GM12878 (cell line): Measurements from ENCODE around the gene WFDC11. TPM values are rescaled to one million over a fixed set of nuclear protein-coding genes. Genes with fewer than 3 reads are reported as not detected.

Experiments
- ATAC-seq: fragments of 200-7000 bp; cut with Tn5 transposase; 3 replicates; pipeline ENCODE4 v1.9.1; 2020; ENCODE audit warnings: mild to moderate bottlenecking, moderate library complexity
- BruUV-seq: library from RNA; stranded (reverse); fragments of 400-500 nt; replicated peaks from 2 replicates; lab custom pipeline; 2021; lab: Mats Ljungman, UMichigan
- CTCF ChIA-PET: fragments of 300-600 bp; sonication (Branson Sonifier 250); formaldehyde crosslinking; extraction: SDS; loops from one replicate; lab custom pipeline; 2021; ENCODE audit warnings: inconsistent platforms; lab: Yijun Ruan, JAX
- POLR2A ChIA-PET: fragments of 350-600 bp; formaldehyde crosslinking; extraction: SDS; loops from one replicate; lab custom pipeline; 2021; ENCODE audit warnings: inconsistent platforms; lab: Charles Lee
- RAD21 ChIA-PET: fragments of 300-600 bp; sonication (Branson Sonifier 250); formaldehyde crosslinking; loops from one replicate; lab custom pipeline; 2023; ENCODE audit warnings: antibody characterized with exemption; ENCODE audit not compliant: unreplicated experiment; lab: Charles Lee
- SMC1A ChIA-PET: fragments of 300-600 bp; sonication (Branson Sonifier 250); formaldehyde crosslinking; loops from one replicate; lab custom pipeline; 2023; ENCODE audit not compliant: unreplicated experiment, uncharacterized antibody; lab: Charles Lee
- DNase-seq: peaks from one replicate; pipeline ENCODE4 v3.0.0-alpha.2; 2011; ENCODE audit warnings: low read depth, low spot score
- FAIRE-seq: peaks from 3 replicates; lab custom pipeline; 2011; peaks lifted over from hg19 to GRCh38; lab: Jason Lieb, UNC
- H2AFZ ChIP-seq: 2 replicates; pipeline ENCODE4 v1.6.0; 2011; ENCODE audit warnings: low read depth, low read length, control low read depth; ENCODE audit not compliant: control insufficient read depth
- H3K27ac ChIP-seq: 2 replicates; pipeline ENCODE4 v1.5.1; 2011; ENCODE audit warnings: control low read depth; ENCODE audit not compliant: control insufficient read depth, insufficient read depth
- H3K27me3 ChIP-seq, 2 experiments: replicated peaks in 1 of 2; 2 replicates each; pipeline versions ENCODE4 v1.6.0 to v1.6.1; 2011; ENCODE audit warnings: low read length in 1 of 2; ENCODE audit not compliant: control insufficient read depth in 2 of 2, insufficient read depth in 2 of 2
- H3K36me3 ChIP-seq, 2 experiments: 2 replicates each; pipeline ENCODE4 v1.5.1; 2011; ENCODE audit warnings: low read length in 1 of 2; ENCODE audit not compliant: control insufficient read depth in 2 of 2, insufficient read depth in 2 of 2
- H3K4me1 ChIP-seq: 2 replicates; pipeline ENCODE4 v1.6.1; 2011; ENCODE audit warnings: mild to moderate bottlenecking, low read length, moderate library complexity, mixed read lengths; ENCODE audit not compliant: control insufficient read depth, insufficient read depth
- H3K4me2 ChIP-seq: 2 replicates; pipeline ENCODE4 v1.6.0; 2011; ENCODE audit warnings: control low read depth; ENCODE audit not compliant: control insufficient read depth, insufficient read depth
- H3K4me3 ChIP-seq: fragments of 200-600 bp; sonication (generic); 2 replicates; pipeline ENCODE4 v1.5.1; 2016
- H3K79me2 ChIP-seq: 2 replicates; pipeline ENCODE4 v1.6.0; 2011; ENCODE audit warnings: low read length; ENCODE audit not compliant: control insufficient read depth, insufficient read depth
- H3K9ac ChIP-seq: 2 replicates; pipeline ENCODE4 v1.8.0; 2011; ENCODE audit warnings: low read length, control low read depth, mixed read lengths; ENCODE audit not compliant: control insufficient read depth, insufficient read depth
- H3K9me3 ChIP-seq: replicated peaks from 3 replicates; pipeline ENCODE4 v1.5.1; 2011; ENCODE audit warnings: mild to moderate bottlenecking, low read length; ENCODE audit not compliant: control insufficient read depth, insufficient read depth
- H4K20me1 ChIP-seq: 2 replicates; pipeline ENCODE4 v1.6.0; 2011; ENCODE audit not compliant: control insufficient read depth, insufficient read depth
- CBX3 ChIP-seq: fragments of 200-600 bp; sonication (generic); IDR thresholded peaks from 2 replicates; pipeline ENCODE4 v1.6.1; 2016; ENCODE audit warnings: low read depth, borderline replicate concordance
- CEBPB ChIP-seq, 2 experiments: fragments of 150-350 bp in 1 of 2; IDR thresholded peaks; 2 replicates each; pipeline ENCODE4 v1.6.1; 2012 to 2014; ENCODE audit warnings: low read depth in 2 of 2, low read length in 2 of 2, borderline replicate concordance in 1 of 2, inconsistent platforms in 1 of 2
- EP300 ChIP-seq, 2 experiments: fragments of 150-350 bp in 1 of 2; IDR thresholded peaks; 2 replicates each; pipeline ENCODE4 v1.6.1; 2011 to 2012; ENCODE audit warnings: low read depth in 2 of 2, low read length in 2 of 2, borderline replicate concordance in 1 of 2, improper control_type of control experiment in 1 of 2, inconsistent platforms in 1 of 2; ENCODE audit not compliant: control insufficient read depth in 1 of 2
- GABPA ChIP-seq: IDR thresholded peaks from 2 replicates; pipeline ENCODE4 v1.6.1; 2014; ENCODE audit warnings: antibody characterized with exemption, low read depth, mild to moderate bottlenecking, inconsistent platforms
- KLF5 ChIP-seq: fragments of 450-650 bp; IDR thresholded peaks from 2 replicates; pipeline ENCODE4 v1.6.1; 2014; ENCODE audit warnings: mild to moderate bottlenecking; ENCODE audit not compliant: partially characterized antibody
- NFIC ChIP-seq: IDR thresholded peaks from 2 replicates; pipeline ENCODE4 v1.6.1; 2012; ENCODE audit warnings: low read depth, mild to moderate bottlenecking, inconsistent platforms, low read length, moderate library complexity
- NR2C1 ChIP-seq: fragments of 450-650 bp; IDR thresholded peaks from 2 replicates; pipeline ENCODE4 v1.6.1; 2017; ENCODE audit warnings: antibody characterized with exemption, mild to moderate bottlenecking, moderate library complexity
- NR2F1 ChIP-seq: fragments of 450-650 bp; conservative IDR thresholded peaks from 2 replicates; pipeline ENCODE4 v1.6.1; 2017; ENCODE audit warnings: mild to moderate bottlenecking
- POU2F2 ChIP-seq: IDR thresholded peaks from 3 replicates; pipeline ENCODE4 v1.6.1; 2011; ENCODE audit warnings: low read depth, mild to moderate bottlenecking, low read length, borderline replicate concordance
- RUNX3 ChIP-seq: IDR thresholded peaks from 2 replicates; pipeline ENCODE4 v1.6.1; 2012; ENCODE audit warnings: low read length, inconsistent platforms
- in situ Hi-C: fragments of 300-500 bp; cut with MboI; formaldehyde crosslinking; loops from 9 replicates; pipeline ENCODE4 v1.14.3; 2018; ENCODE audit warnings: mixed read lengths
- intact Hi-C: fragments of 100-400 bp; cut with micrococcal nuclease; formaldehyde crosslinking; loops from one replicate; pipeline ENCODE4 v1.14.2; 2022; ENCODE audit not compliant: unreplicated experiment
- polyA plus RNA-seq, 11 experiments: library from polyadenylated mRNA; depleted of rRNA in 4 of 11; unstranded in 6 of 11; stranded (reverse) in 5 of 11; fragments of >200 nt; fragmentation: Nextera tagmentation in 4 of 11; fragmentation: Illumina TruSeq in 1 of 11; extraction: Ambion mirVana in 4 of 11; extraction: Trizol in 1 of 11; gene quantifications; 1 replicate in 1 of 11; 2 replicates in 10 of 11; pipeline versions ENCODE4 v1.2.1 to v1.2.3, GENCODE V29; 2011 to 2016; ENCODE audit warnings: inconsistent platforms in 2 of 11, missing spikeins in 2 of 11, low read depth in 1 of 11
- total RNA-seq, 4 experiments: library from RNA; depleted of rRNA in 3 of 4; stranded (reverse); fragments of >200 nt in 3 of 4; fragmentation: Illumina TruSeq in 1 of 4; extraction: Trizol in 1 of 4; gene quantifications; 2 replicates each; pipeline versions ENCODE4 v1.2.1 to v1.2.3, GENCODE V29; 2013 to 2021
- TF ChIP-seq, protein P1 (sequence below): IDR thresholded peaks from 2 replicates; pipeline ENCODE4 v1.6.1; 2012; ENCODE audit warnings: improper control_type of control experiment, low read depth, low read length; ENCODE audit not compliant: insufficient replicate concordance
- TF ChIP-seq, protein P2 (sequence below): fragments of 450-650 bp; IDR thresholded peaks from 2 replicates; pipeline ENCODE4 v1.6.1; 2017; ENCODE audit warnings: antibody characterized with exemption, mild to moderate bottlenecking, moderate library complexity

The WFDC11 gene
- total and polyA plus RNA-seq, 10 of the 15 experiments (the other 5 are each of a cell fraction or from before 2014, with no cell fraction given) = not detected

DNA sequence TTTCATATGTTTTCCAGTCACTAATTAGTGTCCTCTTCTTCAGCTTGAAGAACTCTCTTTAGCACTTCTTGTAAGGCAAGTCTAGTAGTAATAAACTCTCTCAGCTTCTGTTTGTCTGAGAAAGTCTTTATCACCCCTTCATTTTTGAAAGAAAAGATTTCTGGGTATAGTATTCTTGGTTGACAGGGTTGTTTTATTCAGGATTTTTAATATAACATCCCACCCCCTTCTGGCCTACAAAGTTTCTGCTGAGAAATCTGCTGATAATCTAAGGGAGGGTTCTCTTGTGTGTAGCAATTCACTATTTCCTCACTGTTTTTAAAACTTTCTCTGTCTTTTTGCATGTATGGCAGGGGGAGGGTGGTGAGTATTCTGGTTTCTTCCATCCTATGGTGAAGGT is 9.6 kb upstream of the WFDC11 start:
- Histone ChIP-seq H3K27ac (no peak overlapping the region), H3K4me2 (no peak overlapping the region), H3K9me3 (peaks cover 3% of the 10 kb centered on the region; the same call in 2 of the 3 replicates), H2AFZ (no peak overlapping the region), H3K4me3 (no peak overlapping the region), H4K20me1 (no peaks in the 10 kb centered on the region), H3K4me1 (no peaks in the 10 kb centered on the region), H3K27me3 (no peaks in the 10 kb centered on the region), H3K9ac (no peak overlapping the region), H3K79me2 (no peaks in the 10 kb centered on the region), H3K36me3 (no peaks in the 10 kb centered on the region)
- intact Hi-C loops (no loop called here), in situ Hi-C loops (no loop called here)
- RAD21 ChIA-PET = no interaction called here
- CTCF ChIA-PET = no interaction called here
- SMC1A ChIA-PET = no interaction called here
- TF ChIP-seq KLF5 = no peak
- no peak for TF ChIP-seq GABPA
- TF ChIP-seq CEBPB (IDR thresholded peaks at IDR 0.05; ENCODE audit: borderline replicate concordance in 1 of 2, low read depth in 2 of 2, low read length in 2 of 2) = no peak
- no peak for TF ChIP-seq CBX3
- TF ChIP-seq NR2F1 = no peak
- TF ChIP-seq, protein P1, sequence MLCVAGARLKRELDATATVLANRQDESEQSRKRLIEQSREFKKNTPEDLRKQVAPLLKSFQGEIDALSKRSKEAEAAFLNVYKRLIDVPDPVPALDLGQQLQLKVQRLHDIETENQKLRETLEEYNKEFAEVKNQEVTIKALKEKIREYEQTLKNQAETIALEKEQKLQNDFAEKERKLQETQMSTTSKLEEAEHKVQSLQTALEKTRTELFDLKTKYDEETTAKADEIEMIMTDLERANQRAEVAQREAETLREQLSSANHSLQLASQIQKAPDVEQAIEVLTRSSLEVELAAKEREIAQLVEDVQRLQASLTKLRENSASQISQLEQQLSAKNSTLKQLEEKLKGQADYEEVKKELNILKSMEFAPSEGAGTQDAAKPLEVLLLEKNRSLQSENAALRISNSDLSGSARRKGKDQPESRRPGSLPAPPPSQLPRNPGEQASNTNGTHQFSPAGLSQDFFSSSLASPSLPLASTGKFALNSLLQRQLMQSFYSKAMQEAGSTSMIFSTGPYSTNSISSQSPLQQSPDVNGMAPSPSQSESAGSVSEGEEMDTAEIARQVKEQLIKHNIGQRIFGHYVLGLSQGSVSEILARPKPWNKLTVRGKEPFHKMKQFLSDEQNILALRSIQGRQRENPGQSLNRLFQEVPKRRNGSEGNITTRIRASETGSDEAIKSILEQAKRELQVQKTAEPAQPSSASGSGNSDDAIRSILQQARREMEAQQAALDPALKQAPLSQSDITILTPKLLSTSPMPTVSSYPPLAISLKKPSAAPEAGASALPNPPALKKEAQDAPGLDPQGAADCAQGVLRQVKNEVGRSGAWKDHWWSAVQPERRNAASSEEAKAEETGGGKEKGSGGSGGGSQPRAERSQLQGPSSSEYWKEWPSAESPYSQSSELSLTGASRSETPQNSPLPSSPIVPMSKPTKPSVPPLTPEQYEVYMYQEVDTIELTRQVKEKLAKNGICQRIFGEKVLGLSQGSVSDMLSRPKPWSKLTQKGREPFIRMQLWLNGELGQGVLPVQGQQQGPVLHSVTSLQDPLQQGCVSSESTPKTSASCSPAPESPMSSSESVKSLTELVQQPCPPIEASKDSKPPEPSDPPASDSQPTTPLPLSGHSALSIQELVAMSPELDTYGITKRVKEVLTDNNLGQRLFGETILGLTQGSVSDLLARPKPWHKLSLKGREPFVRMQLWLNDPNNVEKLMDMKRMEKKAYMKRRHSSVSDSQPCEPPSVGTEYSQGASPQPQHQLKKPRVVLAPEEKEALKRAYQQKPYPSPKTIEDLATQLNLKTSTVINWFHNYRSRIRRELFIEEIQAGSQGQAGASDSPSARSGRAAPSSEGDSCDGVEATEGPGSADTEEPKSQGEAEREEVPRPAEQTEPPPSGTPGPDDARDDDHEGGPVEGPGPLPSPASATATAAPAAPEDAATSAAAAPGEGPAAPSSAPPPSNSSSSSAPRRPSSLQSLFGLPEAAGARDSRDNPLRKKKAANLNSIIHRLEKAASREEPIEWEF = no peak
- no peak for TF ChIP-seq NFIC
- TF ChIP-seq, protein P2, sequence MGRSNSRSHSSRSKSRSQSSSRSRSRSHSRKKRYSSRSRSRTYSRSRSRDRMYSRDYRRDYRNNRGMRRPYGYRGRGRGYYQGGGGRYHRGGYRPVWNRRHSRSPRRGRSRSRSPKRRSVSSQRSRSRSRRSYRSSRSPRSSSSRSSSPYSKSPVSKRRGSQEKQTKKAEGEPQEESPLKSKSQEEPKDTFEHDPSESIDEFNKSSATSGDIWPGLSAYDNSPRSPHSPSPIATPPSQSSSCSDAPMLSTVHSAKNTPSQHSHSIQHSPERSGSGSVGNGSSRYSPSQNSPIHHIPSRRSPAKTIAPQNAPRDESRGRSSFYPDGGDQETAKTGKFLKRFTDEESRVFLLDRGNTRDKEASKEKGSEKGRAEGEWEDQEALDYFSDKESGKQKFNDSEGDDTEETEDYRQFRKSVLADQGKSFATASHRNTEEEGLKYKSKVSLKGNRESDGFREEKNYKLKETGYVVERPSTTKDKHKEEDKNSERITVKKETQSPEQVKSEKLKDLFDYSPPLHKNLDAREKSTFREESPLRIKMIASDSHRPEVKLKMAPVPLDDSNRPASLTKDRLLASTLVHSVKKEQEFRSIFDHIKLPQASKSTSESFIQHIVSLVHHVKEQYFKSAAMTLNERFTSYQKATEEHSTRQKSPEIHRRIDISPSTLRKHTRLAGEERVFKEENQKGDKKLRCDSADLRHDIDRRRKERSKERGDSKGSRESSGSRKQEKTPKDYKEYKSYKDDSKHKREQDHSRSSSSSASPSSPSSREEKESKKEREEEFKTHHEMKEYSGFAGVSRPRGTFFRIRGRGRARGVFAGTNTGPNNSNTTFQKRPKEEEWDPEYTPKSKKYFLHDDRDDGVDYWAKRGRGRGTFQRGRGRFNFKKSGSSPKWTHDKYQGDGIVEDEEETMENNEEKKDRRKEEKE = no peak
- TF ChIP-seq RUNX3 = no peak
- no peak for TF ChIP-seq POU2F2
- TF ChIP-seq EP300 (IDR thresholded peaks at IDR 0.05; ENCODE audit: borderline replicate concordance in 1 of 2, control insufficient read depth in 1 of 2, low read depth in 2 of 2, low read length in 2 of 2) = no peak
- no peak for TF ChIP-seq NR2C1
- DNase-seq (no peak), ATAC-seq (no peak), FAIRE-seq (no peak)
- BruUV-seq = no TSS peak
- POLR2A ChIA-PET = no interaction called here
